ENCODE results near the gene UGT1A7. TPM values are rescaled to one million over a fixed set of nuclear protein-coding genes. Genes with fewer than 3 reads are reported as not detected.

The UGT1A7 gene
- total RNA-seq, 1 experiment from 2014 or later = not detected

- no peak for DNase-seq (ENCODE audit: low read depth)
Observed at GRCh38 chr2:233760043-233760442, 78.3 kb downstream of the UGT1A7 start, which contains the start of gene UGT1A1. Gene UGT1A1 (plus strand): TSS chr2:233760270. CDS start chr2:233760288, 18 bp downstream.

GRCh38 chr2:233761040-233761769 is 79.5 kb downstream of the UGT1A7 start:
- no peak for DNase-seq (ENCODE audit: low read depth)

DNA sequence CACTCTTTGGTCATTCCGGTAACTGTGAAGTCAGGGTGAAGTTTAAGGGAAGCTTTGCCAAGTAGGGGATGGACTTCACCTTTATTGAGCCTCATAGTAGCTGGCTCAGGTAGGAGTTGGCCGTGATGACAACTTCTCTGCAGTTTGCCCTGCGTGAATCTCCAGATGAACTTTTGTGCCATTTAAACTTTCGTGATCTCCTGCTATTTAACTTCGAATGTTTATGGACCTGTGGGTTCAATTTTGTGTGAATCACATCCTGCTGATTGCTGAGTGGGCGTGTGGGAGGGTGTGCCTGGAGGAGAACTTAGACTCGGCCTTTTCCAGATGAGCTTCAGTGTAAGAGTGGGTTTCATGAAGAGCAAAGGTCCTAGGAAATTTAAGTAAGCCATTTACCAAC is 82.6 kb downstream of the UGT1A7 start:
- DNase-seq (ENCODE audit: low read depth) = peak; percentile 46

- DNase-seq (ENCODE audit: low read depth) = no peak
Observed at GRCh38 chr2:233764761-233765160, 83.1 kb downstream of the UGT1A7 start.

DNA sequence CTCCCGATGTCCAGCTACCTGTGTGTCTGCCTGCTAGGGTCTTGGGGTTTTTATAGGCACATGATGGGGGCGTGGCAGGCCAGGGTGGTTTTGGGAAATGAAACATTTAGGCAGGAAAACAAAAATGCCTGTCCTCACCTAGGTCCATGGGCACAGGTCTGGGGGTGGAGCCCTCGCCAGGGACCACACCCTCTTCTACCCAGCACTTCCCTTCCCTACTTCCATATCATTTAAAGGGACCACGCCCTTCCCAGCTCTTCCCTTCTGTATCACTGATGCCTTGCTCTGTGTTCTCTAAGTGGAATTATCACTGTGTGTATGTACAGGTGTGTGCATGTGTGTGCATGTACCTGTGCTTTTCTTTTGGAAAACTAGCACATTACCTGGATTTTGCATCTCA is 84.7 kb downstream of the UGT1A7 start:
- DNase-seq (ENCODE audit: low read depth) = no peak

- DNase-seq (ENCODE audit: low read depth) = no peak
Observed at GRCh38 chr2:233768076-233768475, 86.4 kb downstream of the UGT1A7 start.

- DNase-seq (ENCODE audit: low read depth) = no peak
Observed at GRCh38 chr2:233769260-233769659, 87.6 kb downstream of the UGT1A7 start.

DNA sequence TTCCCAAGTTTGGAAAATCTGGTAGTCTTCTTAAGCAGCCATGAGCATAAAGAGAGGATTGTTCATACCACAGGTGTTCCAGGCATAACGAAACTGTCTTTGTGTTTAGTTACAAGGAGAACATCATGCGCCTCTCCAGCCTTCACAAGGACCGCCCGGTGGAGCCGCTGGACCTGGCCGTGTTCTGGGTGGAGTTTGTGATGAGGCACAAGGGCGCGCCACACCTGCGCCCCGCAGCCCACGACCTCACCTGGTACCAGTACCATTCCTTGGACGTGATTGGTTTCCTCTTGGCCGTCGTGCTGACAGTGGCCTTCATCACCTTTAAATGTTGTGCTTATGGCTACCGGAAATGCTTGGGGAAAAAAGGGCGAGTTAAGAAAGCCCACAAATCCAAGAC is 90.5 kb downstream of the UGT1A7 start:
- DNase-seq (ENCODE audit: low read depth) = no peak

- no peak for DNase-seq (ENCODE audit: low read depth)
Observed at GRCh38 chr2:233772583-233772982, 90.9 kb downstream of the UGT1A7 start.

- no peak for DNase-seq (ENCODE audit: low read depth)
Observed at GRCh38 chr2:233773854-233774253, 92.2 kb downstream of the UGT1A7 start.

DNA sequence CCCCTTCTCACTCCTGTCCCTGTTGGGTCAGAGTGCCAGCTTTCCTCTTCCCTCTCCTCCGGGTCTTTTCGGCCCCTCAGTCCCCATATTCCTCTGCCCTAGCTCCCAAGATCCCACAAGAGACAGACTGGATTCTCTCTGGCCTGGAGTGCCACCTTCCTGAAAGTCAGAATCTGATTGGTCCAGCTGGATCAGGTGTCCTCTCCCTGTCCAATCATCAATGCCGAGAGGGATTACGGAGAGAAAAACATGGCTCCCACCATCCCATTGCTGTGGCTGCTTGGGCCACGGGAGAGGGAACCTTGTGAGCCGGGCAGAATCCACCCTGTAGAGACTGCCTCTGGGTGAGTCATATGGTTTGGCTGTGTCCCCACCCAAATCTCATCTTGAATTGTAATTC is 93.7 kb downstream of the UGT1A7 start:
- DNase-seq (ENCODE audit: low read depth) = peak; percentile 4

DNA sequence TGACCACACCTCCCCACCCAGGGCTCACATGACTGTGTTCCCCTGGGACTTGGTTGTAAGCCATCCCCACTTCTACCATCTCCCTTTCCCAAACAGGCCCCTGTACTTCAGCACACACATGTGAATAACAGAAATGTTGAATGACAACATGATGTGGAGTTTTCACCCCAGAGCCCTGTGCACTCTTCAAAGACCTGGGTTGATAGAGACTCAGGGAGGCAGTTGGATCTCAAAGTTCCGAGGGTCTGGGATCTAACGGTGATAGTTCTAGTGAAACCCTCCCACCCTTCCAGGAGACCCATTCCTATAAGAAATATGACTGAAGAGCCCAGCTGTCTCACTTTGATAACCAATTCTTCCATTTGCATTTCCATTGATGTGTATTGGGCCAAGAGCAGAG is 96.3 kb downstream of the UGT1A7 start, which contains the start of gene MROH2A:
TSS of gene MROH2A (plus strand) at position 301 of the 400 bp plus-strand sequence. CDS start 1,029 bp downstream, outside the sequence.
- no peak for DNase-seq (ENCODE audit: low read depth)

DNA sequence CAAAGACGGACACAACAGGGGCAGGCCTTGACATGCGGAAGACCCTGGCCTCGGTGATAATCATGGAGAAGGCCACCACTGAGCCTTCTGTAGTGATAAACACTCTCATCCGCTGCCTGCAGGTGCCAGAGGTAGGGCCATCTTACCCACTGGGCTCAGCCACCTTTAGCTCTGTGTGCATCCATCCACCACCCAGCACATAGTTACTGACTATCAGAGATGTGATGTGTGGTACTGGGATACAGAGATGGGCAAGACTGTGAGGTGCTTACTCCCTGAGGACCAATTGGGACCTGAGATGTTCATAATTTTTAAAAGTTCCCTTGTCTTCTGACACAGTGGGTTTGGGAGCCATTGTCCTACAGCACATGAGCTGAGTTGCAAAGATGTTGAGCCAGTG is 98.0 kb downstream of the UGT1A7 start:
- DNase-seq (ENCODE audit: low read depth) = no peak

GRCh38 chr2:233780771-233781170 is 99.1 kb downstream of the UGT1A7 start:
- no peak for DNase-seq (ENCODE audit: low read depth)

DNA sequence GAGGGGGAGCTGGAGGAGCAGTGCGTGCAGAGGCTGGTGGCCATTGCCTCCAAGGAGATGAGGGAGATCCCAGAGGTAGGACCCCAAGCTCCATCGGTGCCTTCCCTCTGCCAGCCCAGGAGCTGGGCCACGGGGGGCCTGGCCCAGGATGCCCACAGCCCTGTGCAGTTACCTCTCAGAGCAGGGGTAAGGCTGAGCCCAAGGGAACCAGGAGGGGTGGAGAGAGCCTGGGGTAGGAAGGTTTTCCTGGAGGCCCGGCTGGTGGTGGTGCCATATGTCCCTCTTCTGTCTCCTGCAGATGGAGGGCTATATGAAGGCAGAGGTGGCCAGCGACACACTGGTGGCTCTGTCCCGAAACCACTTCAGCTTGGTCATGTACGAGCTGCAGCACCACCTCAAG is 107.9 kb downstream of the UGT1A7 start:
- DNase-seq (ENCODE audit: low read depth) = no peak

- no peak for DNase-seq (ENCODE audit: low read depth)
Observed at GRCh38 chr2:233791151-233791882, 109.6 kb downstream of the UGT1A7 start.

DNA sequence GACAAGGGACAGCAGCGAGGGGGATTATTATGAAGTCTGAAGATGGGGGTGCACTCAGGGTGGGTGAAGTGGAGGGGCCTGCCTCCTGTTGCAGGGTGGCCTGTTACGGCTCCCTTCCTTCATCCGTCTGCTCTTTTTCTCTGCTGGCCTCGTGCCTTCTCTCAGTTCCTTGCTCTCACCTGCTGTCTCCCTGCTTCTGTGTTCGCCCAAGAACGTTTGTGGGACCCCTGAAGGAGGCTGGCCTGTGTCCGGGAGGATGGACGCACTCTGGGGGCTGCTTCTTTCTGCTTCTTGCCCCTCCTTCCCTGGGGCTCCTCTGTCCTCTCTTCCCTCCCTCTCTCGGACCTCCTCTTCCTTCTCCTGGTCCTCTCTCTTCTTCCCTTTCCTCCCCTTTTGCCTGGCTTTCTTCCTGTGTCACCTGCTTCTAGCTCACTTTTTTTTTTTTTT is 110.2 kb downstream of the UGT1A7 start:
- no peak for DNase-seq (ENCODE audit: low read depth)

DNA sequence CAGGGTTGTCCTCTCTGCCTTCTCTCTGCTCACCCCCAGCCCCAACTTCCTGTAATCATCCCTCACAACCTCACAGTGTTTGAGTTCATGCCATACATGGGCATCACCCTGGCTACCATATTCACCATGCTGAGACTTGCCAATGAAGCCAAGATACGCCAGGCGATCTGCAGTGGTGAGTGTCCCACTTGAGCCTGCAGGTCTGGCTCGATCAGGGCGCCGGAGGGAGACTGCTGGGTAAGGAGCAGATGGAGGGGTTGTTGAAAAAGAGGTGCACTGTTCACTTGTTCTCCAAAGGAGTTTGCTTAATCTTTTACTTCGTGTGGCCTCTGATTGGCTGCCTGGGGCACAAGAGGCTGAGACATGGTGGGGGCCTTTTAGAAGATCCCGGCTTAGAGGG is 111.0 kb downstream of the UGT1A7 start:
- no peak for DNase-seq (ENCODE audit: low read depth)

- no peak for DNase-seq (ENCODE audit: low read depth)
Observed at GRCh38 chr2:233793465-233794127, 111.9 kb downstream of the UGT1A7 start.

GRCh38 chr2:233794128-233794658 is 112.5 kb downstream of the UGT1A7 start:
- no peak for DNase-seq (ENCODE audit: low read depth)

DNA sequence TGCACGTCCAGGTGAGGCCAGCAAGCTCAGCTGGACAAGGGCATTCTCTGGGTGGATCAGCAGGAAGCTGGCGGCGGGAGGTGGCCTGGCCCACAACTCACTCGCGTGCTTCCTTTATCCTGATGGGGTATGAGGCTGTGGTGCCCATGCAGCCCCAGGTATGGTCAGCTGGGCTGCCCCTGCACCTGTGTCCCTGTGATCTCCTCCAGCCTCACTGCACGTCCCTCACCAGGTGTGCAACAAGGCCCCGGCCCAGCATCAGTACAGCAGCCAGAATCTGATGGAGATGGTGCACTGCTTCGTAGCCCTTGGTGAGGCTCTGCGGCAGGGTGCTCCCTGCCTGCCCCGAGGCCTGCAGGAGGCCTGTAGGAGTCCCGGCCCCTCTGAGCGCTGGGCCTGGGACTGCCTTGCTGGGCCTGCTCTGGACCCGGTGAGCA is 114.1 kb downstream of the UGT1A7 start:
- DNase-seq (ENCODE audit: low read depth) = no peak

DNA sequence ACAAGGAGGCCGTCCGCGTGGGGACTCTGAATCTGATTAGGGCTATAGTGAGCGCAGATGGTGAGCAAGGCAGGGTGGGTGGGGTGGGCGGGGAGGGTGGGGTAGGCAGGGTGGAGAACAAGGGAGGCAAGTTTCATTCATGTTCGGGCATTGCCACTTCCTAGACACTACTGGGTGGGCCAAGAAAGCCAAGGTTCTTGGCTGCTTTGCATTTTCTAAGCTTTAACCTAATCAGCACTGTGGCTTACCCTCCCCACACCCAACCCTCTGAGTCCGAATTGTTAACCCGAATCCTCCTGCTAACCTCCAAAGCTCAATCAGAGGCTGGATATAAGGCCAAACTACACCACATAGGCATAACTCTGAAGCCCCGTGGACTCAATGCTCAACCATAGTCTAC is 114.6 kb downstream of the UGT1A7 start:
- no peak for DNase-seq (ENCODE audit: low read depth)

Data from HT1080 (cell line).